Caco-2 (cell line): ENCODE results near the gene KCNJ1. TPM values are rescaled to one million over a fixed set of nuclear protein-coding genes. Genes with fewer than 3 reads are reported as not detected.

ENCODE experiments used
- BruUV-seq: library from RNA; stranded (reverse); fragments of 400-500 nt; replicated peaks from 2 replicates; lab custom pipeline; 2021; lab: Mats Ljungman, UMichigan
- CTCF ChIA-PET: fragments of 300-600 bp; sonication (Branson Sonifier 250); formaldehyde crosslinking; loops from one replicate; lab custom pipeline; 2022; ENCODE audit warnings: antibody characterized with exemption; lab: Charles Lee
- POLR2A ChIA-PET: fragments of 300-600 bp; sonication (Branson Sonifier 250); formaldehyde crosslinking; loops from one replicate; lab custom pipeline; 2022; ENCODE audit warnings: antibody characterized with exemption; lab: Charles Lee
- DNase-seq, 2 experiments: peaks; one replicate each; pipeline versions ENCODE4 v3.0.0 to v3.0.0-alpha.2; 2020 to 2022
- H3K27me3 ChIP-seq: replicated peaks from 2 replicates; pipeline ENCODE4 v1.6.0; 2011; ENCODE audit warnings: low read length; ENCODE audit not compliant: control insufficient read depth, insufficient read depth
- H3K36me3 ChIP-seq: 2 replicates; pipeline ENCODE4 v1.5.1; 2011; ENCODE audit warnings: low read length; ENCODE audit not compliant: control insufficient read depth, insufficient read depth
- H3K4me1 ChIP-seq: fragments of 250-450 bp; sonication (Bioruptor Pico); 2 replicates; pipeline ENCODE4 v1.5.1; 2020; ENCODE audit warnings: mild to moderate bottlenecking
- H3K4me3 ChIP-seq: 2 replicates; pipeline ENCODE4 v1.5.1; 2011; ENCODE audit warnings: low read depth, mild to moderate bottlenecking, control low read depth, low read length
- H3K9me3 ChIP-seq: fragments of 250-450 bp; sonication (Bioruptor Pico); 2 replicates; pipeline ENCODE4 v1.5.1; 2020; ENCODE audit warnings: mild to moderate bottlenecking, moderate library complexity
- H3K27ac Mint-ChIP-seq: one replicate; pipeline ENCODE4 v1.8.0; 2022; ENCODE audit warnings: mixed read lengths; ENCODE audit not compliant: unreplicated experiment
- H3K27me3 Mint-ChIP-seq: one replicate; pipeline ENCODE4 v1.8.0; 2022; ENCODE audit warnings: mixed read lengths; ENCODE audit not compliant: insufficient read depth, unreplicated experiment
- H3K36me3 Mint-ChIP-seq: one replicate; pipeline ENCODE4 v1.8.0; 2022; ENCODE audit warnings: mild to moderate bottlenecking, mixed read lengths; ENCODE audit not compliant: insufficient read depth, unreplicated experiment
- H3K4me1 Mint-ChIP-seq: one replicate; pipeline ENCODE4 v1.8.0; 2022; ENCODE audit warnings: low read depth, mixed read lengths; ENCODE audit not compliant: unreplicated experiment
- H3K4me3 Mint-ChIP-seq: one replicate; pipeline ENCODE4 v1.8.0; 2022; ENCODE audit warnings: mild to moderate bottlenecking, moderate library complexity, mixed read lengths; ENCODE audit not compliant: unreplicated experiment
- H3K9me3 Mint-ChIP-seq: one replicate; pipeline ENCODE4 v1.8.0; 2022; ENCODE audit warnings: mixed read lengths; ENCODE audit not compliant: unreplicated experiment
- CTCF ChIP-seq, 2 experiments: fragments of 200-600 bp in 1 of 2; IDR thresholded peaks; 1 replicate in 1 of 2; 2 replicates in 1 of 2; pipeline versions ENCODE4 v1.5.1 to v1.8.0; 2011 to 2022; ENCODE audit warnings: antibody characterized with exemption in 1 of 2, control low read depth in 1 of 2, inconsistent platforms in 1 of 2, low read depth in 1 of 2, low read length in 1 of 2, mild to moderate bottlenecking in 1 of 2, moderate library complexity in 1 of 2; ENCODE audit not compliant: insufficient read depth in 1 of 2, severe bottlenecking in 1 of 2, unreplicated experiment in 1 of 2
- intact Hi-C: fragments of 100-400 bp; cut with micrococcal nuclease; formaldehyde crosslinking; loops from one replicate; pipeline ENCODE4 v1.10.0; 2022; ENCODE audit not compliant: unreplicated experiment
- total RNA-seq: library from RNA; stranded (reverse); gene quantifications from 2 replicates; pipeline ENCODE4 v1.2.3, GENCODE V29; 2022

Gene KCNJ1
- total RNA-seq, 1 experiment from 2014 or later, result not detected

- Histone ChIP-seq H3K4me1 (peaks cover 12% of the 10 kb centered on the region), H3K36me3 (no peaks in the 10 kb centered on the region), H3K9me3 (no peaks in the 10 kb centered on the region), H3K27me3 (no peaks in the 10 kb centered on the region), H3K4me3 (no peak overlapping the region)
- POLR2A ChIA-PET, result no interaction called here
- H3K9me3 Mint-ChIP-seq, result no peaks in the 10 kb centered on the region
- no TSS peak for BruUV-seq
- H3K4me3 Mint-ChIP-seq, result no peak overlapping the region
- H3K27me3 Mint-ChIP-seq, result peaks cover 8% of the 10 kb centered on the region
- intact Hi-C loops, result loop anchor here (1.0 to 2.0 kb wide), 10 partner anchors 16 to 800 kb away; no protein-coding TSS in a partner anchor
- H3K4me1 Mint-ChIP-seq, result peaks cover 8% of the 10 kb centered on the region
- H3K27ac Mint-ChIP-seq, result no peak overlapping the region
- H3K36me3 Mint-ChIP-seq, result peaks cover 6% of the 10 kb centered on the region
- CTCF ChIA-PET, result interaction anchor here (0.6 to 1.9 kb wide), 9 partner anchors 27 to 674 kb away, joined by 3 to 9 read pairs (median 3); no protein-coding TSS in a partner anchor
- peak; percentile 97 to 98 for TF ChIP-seq CTCF (IDR thresholded peaks at IDR 0.05; ENCODE audit: insufficient read depth in 1 of 2, low read depth in 1 of 2, low read length in 1 of 2, severe bottlenecking in 1 of 2, unreplicated experiment in 1 of 2)
- DNase-seq, result peak; percentile 82 to 88
These were observed 35.6 kb downstream of the KCNJ1 start for GRCh38 chr11:128831174-128832120.

GRCh38 chr11:128830290-128831173 is 36.6 kb downstream of the KCNJ1 start:
- Mint-ChIP-seq H3K4me1 (no peaks in the 10 kb centered on the region), H3K36me3 (no peaks in the 10 kb centered on the region), H3K27me3 (peaks cover 8% of the 10 kb centered on the region), H3K27ac (no peak overlapping the region), H3K9me3 (no peaks in the 10 kb centered on the region), H3K4me3 (no peak overlapping the region)
- Histone ChIP-seq H3K27me3 (no peaks in the 10 kb centered on the region), H3K36me3 (no peaks in the 10 kb centered on the region), H3K9me3 (0 out of 2 replicates have a peak, but pooled peaks cover 2% of the 10 kb centered on the region), H3K4me1 (peaks cover 5% of the 10 kb centered on the region; the same call in 1 of the 2 replicates), H3K4me3 (no peak overlapping the region)
- intact Hi-C loops, result loop anchor here (1.0 to 2.0 kb wide), 10 partner anchors 15 to 799 kb away; no protein-coding TSS in a partner anchor
- POLR2A ChIA-PET, result no interaction called here
- BruUV-seq, result no TSS peak
- CTCF ChIA-PET, result interaction anchor here (0.6 to 1.9 kb wide), 9 partner anchors 26 to 673 kb away, joined by 3 to 9 read pairs (median 3); no protein-coding TSS in a partner anchor
- DNase-seq, result no peak
- TF ChIP-seq CTCF (IDR thresholded peaks at IDR 0.05; ENCODE audit: insufficient read depth in 1 of 2, low read depth in 1 of 2, low read length in 1 of 2, severe bottlenecking in 1 of 2, unreplicated experiment in 1 of 2), result no peak

GRCh38 chr11:128828350-128828749 is 38.7 kb downstream of the KCNJ1 start:
- Mint-ChIP-seq H3K4me3 (no peak overlapping the region), H3K27ac (no peak overlapping the region), H3K9me3 (no peaks in the 10 kb centered on the region), H3K4me1 (no peaks in the 10 kb centered on the region), H3K36me3 (no peaks in the 10 kb centered on the region), H3K27me3 (peaks cover 6% of the 10 kb centered on the region)
- Histone ChIP-seq H3K27me3 (no peaks in the 10 kb centered on the region), H3K36me3 (no peaks in the 10 kb centered on the region), H3K4me3 (no peak overlapping the region), H3K4me1 (0 out of 2 replicates have a peak, but pooled peaks cover 4% of the 10 kb centered on the region), H3K9me3 (0 out of 2 replicates have a peak, but pooled peaks cover 6% of the 10 kb centered on the region)
- DNase-seq, result no peak
- BruUV-seq, result no TSS peak
- intact Hi-C loops, result no loop called here
- ChIA-PET POLR2A (no interaction called here), CTCF (no interaction called here)
- TF ChIP-seq CTCF (IDR thresholded peaks at IDR 0.05; ENCODE audit: insufficient read depth in 1 of 2, low read depth in 1 of 2, low read length in 1 of 2, severe bottlenecking in 1 of 2, unreplicated experiment in 1 of 2), result no peak
